IPS DF 6.9 (cell line): Measurements from ENCODE around the gene C1QB.

Source experiments
- DNase-seq: peaks from one replicate; pipeline ENCODE4 v3.0.0-alpha.2; 2013; ENCODE audit warnings: low read depth, low spot score
- H3K27ac ChIP-seq: one replicate; pipeline ENCODE4 v1.5.1; 2013; ENCODE audit warnings: low read length, control low read depth
- H3K27me3 ChIP-seq: 2 replicates; pipeline ENCODE4 v1.6.1; 2013; ENCODE audit warnings: mild to moderate bottlenecking, low read length; ENCODE audit not compliant: control insufficient read depth, insufficient read depth
- H3K36me3 ChIP-seq: 2 replicates; pipeline ENCODE4 v1.6.1; 2013; ENCODE audit warnings: low read length; ENCODE audit not compliant: control insufficient read depth, insufficient read depth
- H3K4me1 ChIP-seq: 2 replicates; pipeline ENCODE4 v1.6.1; 2013; ENCODE audit warnings: low read length; ENCODE audit not compliant: control insufficient read depth, insufficient read depth
- H3K4me3 ChIP-seq: 2 replicates; pipeline ENCODE4 v1.5.1; 2013; ENCODE audit warnings: mild to moderate bottlenecking, low read length
- H3K9me3 ChIP-seq: 2 replicates; pipeline ENCODE4 v1.6.1; 2013; ENCODE audit warnings: low read length, inconsistent platforms; ENCODE audit not compliant: control insufficient read depth, insufficient read depth
- WGBS: extraction: QIAGEN DNeasy Blood & Tissue Kit; methylation state at CpG from one replicate; pipeline ENCODE4 v1.1.7; 2013; ENCODE audit warnings: mixed read lengths, missing lambda C conversion rate; ENCODE audit not compliant: insufficient read length, insufficient coverage; 5-methylcytosine and 5-hydroxymethylcytosine counted together

C1QB gene

GRCh38 chr1:22652881-22653316, at the start of gene C1QB:
Gene C1QB, plus strand, starts transcription at chr1:22653236. Its CDS starts 6,227 bp downstream, at chr1:22659463.
- Histone ChIP-seq H3K9me3 (no peaks in the 10 kb centered on the region), H3K36me3 (no peaks in the 10 kb centered on the region), H3K4me3 (no peak within 1 kb of the TSS), H3K27me3 (no peaks in the 10 kb centered on the region), H3K4me1 (no peaks in the 10 kb centered on the region), H3K27ac (no peak within 1 kb of the TSS)
- DNase-seq, result no peak
- WGBS, result no CpG with 5 or more reads among the region's 13 CpGs

GRCh38 chr1:22606161-22606560, 46.9 kb upstream of the C1QB start:
- no peak overlapping the region for H3K4me3 ChIP-seq
- WGBS, result no CpG with 5 or more reads among the region's 4 CpGs
- no peaks in the 10 kb centered on the region for H3K4me1 ChIP-seq
- no peak overlapping the region for H3K27ac ChIP-seq
- H3K9me3 ChIP-seq, result no peaks in the 10 kb centered on the region
- no peaks in the 10 kb centered on the region for H3K36me3 ChIP-seq
- H3K27me3 ChIP-seq, result no peaks in the 10 kb centered on the region
- DNase-seq, result no peak

GRCh38 chr1:22607154-22607553, 45.9 kb upstream of the C1QB start:
- no peak overlapping the region for H3K4me3 ChIP-seq
- H3K27ac ChIP-seq, result no peak overlapping the region
- no peaks in the 10 kb centered on the region for H3K27me3 ChIP-seq
- H3K4me1 ChIP-seq, result no peaks in the 10 kb centered on the region
- DNase-seq, result no peak
- WGBS, result no CpG with 5 or more reads among the region's 10 CpGs
- no peaks in the 10 kb centered on the region for H3K9me3 ChIP-seq
- H3K36me3 ChIP-seq, result no peaks in the 10 kb centered on the region

GRCh38 chr1:22608361-22608760, 44.7 kb upstream of the C1QB start:
- H3K4me1 ChIP-seq, result no peaks in the 10 kb centered on the region
- no peaks in the 10 kb centered on the region for H3K27me3 ChIP-seq
- no peaks in the 10 kb centered on the region for H3K9me3 ChIP-seq
- H3K36me3 ChIP-seq, result no peaks in the 10 kb centered on the region
- no peak overlapping the region for H3K27ac ChIP-seq
- DNase-seq, result no peak
- H3K4me3 ChIP-seq, result no peak overlapping the region
- no CpG with 5 or more reads among the region's 3 CpGs for WGBS

- H3K9me3 ChIP-seq, result no peaks in the 10 kb centered on the region
- no peaks in the 10 kb centered on the region for H3K27me3 ChIP-seq
- no peaks in the 10 kb centered on the region for H3K4me1 ChIP-seq
- no peak for DNase-seq
- no peak overlapping the region for H3K27ac ChIP-seq
- WGBS, result no CpG with 5 or more reads among the region's 6 CpGs
- H3K4me3 ChIP-seq, result no peak overlapping the region
- H3K36me3 ChIP-seq, result no peaks in the 10 kb centered on the region
These were observed 43.7 kb upstream of the C1QB start for GRCh38 chr1:22609291-22609690.

GRCh38 chr1:22611530-22611947, 41.5 kb upstream of the C1QB start:
- peak; percentile 75 for DNase-seq
- no peaks in the 10 kb centered on the region for H3K4me1 ChIP-seq
- no peak overlapping the region for H3K4me3 ChIP-seq
- H3K36me3 ChIP-seq, result no peaks in the 10 kb centered on the region
- no peaks in the 10 kb centered on the region for H3K9me3 ChIP-seq
- no peak overlapping the region for H3K27ac ChIP-seq
- no peaks in the 10 kb centered on the region for H3K27me3 ChIP-seq
- no CpG with 5 or more reads among the region's 7 CpGs for WGBS

- Histone ChIP-seq H3K27me3 (no peaks in the 10 kb centered on the region), H3K4me1 (no peaks in the 10 kb centered on the region), H3K27ac (no peak overlapping the region), H3K36me3 (no peaks in the 10 kb centered on the region), H3K9me3 (no peaks in the 10 kb centered on the region), H3K4me3 (no peak overlapping the region)
- no peak for DNase-seq
- no CpG with 5 or more reads among the region's 12 CpGs for WGBS
These were observed 40.1 kb upstream of the C1QB start for GRCh38 chr1:22612671-22613571.

GRCh38 chr1:22613572-22613918, 39.5 kb upstream of the C1QB start:
- no peaks in the 10 kb centered on the region for H3K9me3 ChIP-seq
- no peaks in the 10 kb centered on the region for H3K4me1 ChIP-seq
- H3K36me3 ChIP-seq, result no peaks in the 10 kb centered on the region
- no peaks in the 10 kb centered on the region for H3K27me3 ChIP-seq
- DNase-seq, result no peak
- WGBS, result no CpG with 5 or more reads among the region's 5 CpGs
- H3K27ac ChIP-seq, result no peak overlapping the region
- no peak overlapping the region for H3K4me3 ChIP-seq

- no peaks in the 10 kb centered on the region for H3K27me3 ChIP-seq
- no peaks in the 10 kb centered on the region for H3K36me3 ChIP-seq
- no peak overlapping the region for H3K27ac ChIP-seq
- no peaks in the 10 kb centered on the region for H3K4me1 ChIP-seq
- no CpG with 5 or more reads among the region's 12 CpGs for WGBS
- H3K4me3 ChIP-seq, result no peak overlapping the region
- H3K9me3 ChIP-seq, result no peaks in the 10 kb centered on the region
- DNase-seq, result no peak
These were observed 39.1 kb upstream of the C1QB start for GRCh38 chr1:22613951-22614350.

- no CpG with 5 or more reads among the region's 2 CpGs for WGBS
- DNase-seq, result no peak
These were observed 37.1 kb upstream of the C1QB start for GRCh38 chr1:22615886-22616285.

GRCh38 chr1:22616571-22616970, 36.5 kb upstream of the C1QB start:
- H3K27ac ChIP-seq, result no peak overlapping the region
- no peaks in the 10 kb centered on the region for H3K9me3 ChIP-seq
- H3K4me3 ChIP-seq, result no peak overlapping the region
- no peaks in the 10 kb centered on the region for H3K27me3 ChIP-seq
- no CpG with 5 or more reads among the region's 11 CpGs for WGBS
- no peaks in the 10 kb centered on the region for H3K36me3 ChIP-seq
- no peaks in the 10 kb centered on the region for H3K4me1 ChIP-seq
- DNase-seq, result no peak

More at GRCh38 chr1:22615886-22616285, 37.1 kb upstream of the C1QB start:
- H3K9me3 ChIP-seq, result no peaks in the 10 kb centered on the region
- H3K27ac ChIP-seq, result no peak overlapping the region
- no peak overlapping the region for H3K4me3 ChIP-seq
- H3K4me1 ChIP-seq, result no peaks in the 10 kb centered on the region
- H3K36me3 ChIP-seq, result no peaks in the 10 kb centered on the region
- no peaks in the 10 kb centered on the region for H3K27me3 ChIP-seq
